Middle frontal gyrus (tissue), 1 donor: ENCODE results near the gene CHMP5.
A peak's percentile ranks its signal among the peaks of the same experiment; 100 is the strongest.
"Not testable (repeated sequence)": the region's sequence is repeated elsewhere in the genome, so short reads cannot be mapped to it uniquely, and the experiment has no call there.

Source experiments
- DNase-seq: peaks from one replicate; pipeline ENCODE4 v3.0.0-alpha.2; 2015; ENCODE audit warnings: low spot score; ENCODE audit errors: extremely low spot score

CHMP5 gene

GRCh38 chr9:33311953-33312352 lies 47.1 kb downstream of the CHMP5 start:
- DNase-seq = no peak

- DNase-seq = no peak
Measured at GRCh38 chr9:33315371-33315770, 50.5 kb downstream of the CHMP5 start.

GRCh38 chr9:33317136-33317535 lies 52.3 kb downstream of the CHMP5 start:
- not testable (repeated sequence) for DNase-seq

- DNase-seq = no peak
Measured at GRCh38 chr9:33318225-33318624, 53.4 kb downstream of the CHMP5 start.

GRCh38 chr9:33318781-33319180 lies 53.9 kb downstream of the CHMP5 start:
- DNase-seq = no peak

- no peak for DNase-seq
Measured at GRCh38 chr9:33320230-33320567, 55.4 kb downstream of the CHMP5 start.

- peak; percentile 46 for DNase-seq
Measured at GRCh38 chr9:33320568-33321261, 55.9 kb downstream of the CHMP5 start.

- DNase-seq = no peak
Measured at GRCh38 chr9:33329117-33329563, 64.3 kb downstream of the CHMP5 start.

- DNase-seq = no peak
Measured at GRCh38 chr9:33329979-33330378, 65.1 kb downstream of the CHMP5 start.

GRCh38 chr9:33331377-33331891 lies 66.6 kb downstream of the CHMP5 start:
- DNase-seq = no peak
